K562 (cell line): Measurements from ENCODE around the gene RDH5.

Experiments used
- ATF3 ChIP-seq, 2 experiments: fragments of 450-650 bp in 1 of 2; sonication (generic) in 1 of 2; formaldehyde crosslinking in 1 of 2; IDR thresholded peaks in 1 of 2; conservative IDR thresholded peaks in 1 of 2; 2 replicates each; pipeline versions ENCODE4 v1.6.1 to v1.8.1; 2016 to 2023; ENCODE audit warnings: mild to moderate bottlenecking in 2 of 2, moderate library complexity in 2 of 2, inconsistent platforms in 1 of 2, missing genetic modification reagents in 1 of 2
- BCL6 ChIP-seq: fragments of 250-450 bp; sonication (Bioruptor Pico); IDR thresholded peaks from 2 replicates; pipeline ENCODE4 v1.4.0; 2020
- BHLHE40 ChIP-seq: IDR thresholded peaks from 2 replicates; pipeline ENCODE4 v1.6.1; 2011; ENCODE audit warnings: low read length, improper control_type of control experiment
- CCNT2 ChIP-seq: IDR thresholded peaks from 2 replicates; pipeline ENCODE4 v1.6.1; 2011; ENCODE audit warnings: borderline replicate concordance, low read depth, mild to moderate bottlenecking, moderate library complexity, mixed read lengths, low read length; ENCODE audit not compliant: insufficient read length; ENCODE audit errors: extremely low read depth
- CTCF ChIP-seq, 3 experiments: IDR thresholded peaks in 2 of 3; conservative IDR thresholded peaks in 1 of 3; 2 replicates each; pipeline ENCODE4 v1.5.1; 2011 to 2012; ENCODE audit warnings: low read length in 3 of 3, mild to moderate bottlenecking in 3 of 3, control low read depth in 2 of 3, improper control_type of control experiment in 1 of 3, inconsistent platforms in 1 of 3, low read depth in 1 of 3, mixed read lengths in 1 of 3, moderate library complexity in 1 of 3; ENCODE audit not compliant: insufficient read depth in 2 of 3
- ESRRA ChIP-seq: fragments of 450-650 bp; IDR thresholded peaks from 2 replicates; pipeline ENCODE4 v1.6.1; 2014; ENCODE audit warnings: low read depth, mild to moderate bottlenecking, moderate library complexity, borderline replicate concordance
- POLR2A ChIP-seq: fragments of 450-650 bp; conservative IDR thresholded peaks from 2 replicates; pipeline ENCODE4 v1.6.1; 2016
- POLR2AphosphoS5 ChIP-seq: IDR thresholded peaks from 2 replicates; pipeline ENCODE4 v1.6.1; 2011; ENCODE audit warnings: mild to moderate bottlenecking, low read depth, low read length, moderate library complexity; ENCODE audit not compliant: control insufficient read depth, insufficient read depth
- REST ChIP-seq, 2 experiments: fragments of 450-650 bp; formaldehyde crosslinking in 1 of 2; IDR thresholded peaks; 2 replicates each; pipeline versions ENCODE4 v1.4.0 to v1.6.1; 2014 to 2020; ENCODE audit warnings: mild to moderate bottlenecking in 2 of 2, borderline replicate concordance in 1 of 2, low read depth in 1 of 2
- SMAD4 ChIP-seq: fragments of 250-450 bp; sonication (Bioruptor Pico); conservative IDR thresholded peaks from 2 replicates; pipeline ENCODE4 v1.8.0; 2021; ENCODE audit warnings: inconsistent platforms, mild to moderate bottlenecking, moderate library complexity
- ZNF146 ChIP-seq: IDR thresholded peaks from one replicate; pipeline ENCODE4 v1.6.1; 2018; ENCODE audit warnings: missing compliant biosample characterization; ENCODE audit not compliant: unreplicated experiment

DNA sequence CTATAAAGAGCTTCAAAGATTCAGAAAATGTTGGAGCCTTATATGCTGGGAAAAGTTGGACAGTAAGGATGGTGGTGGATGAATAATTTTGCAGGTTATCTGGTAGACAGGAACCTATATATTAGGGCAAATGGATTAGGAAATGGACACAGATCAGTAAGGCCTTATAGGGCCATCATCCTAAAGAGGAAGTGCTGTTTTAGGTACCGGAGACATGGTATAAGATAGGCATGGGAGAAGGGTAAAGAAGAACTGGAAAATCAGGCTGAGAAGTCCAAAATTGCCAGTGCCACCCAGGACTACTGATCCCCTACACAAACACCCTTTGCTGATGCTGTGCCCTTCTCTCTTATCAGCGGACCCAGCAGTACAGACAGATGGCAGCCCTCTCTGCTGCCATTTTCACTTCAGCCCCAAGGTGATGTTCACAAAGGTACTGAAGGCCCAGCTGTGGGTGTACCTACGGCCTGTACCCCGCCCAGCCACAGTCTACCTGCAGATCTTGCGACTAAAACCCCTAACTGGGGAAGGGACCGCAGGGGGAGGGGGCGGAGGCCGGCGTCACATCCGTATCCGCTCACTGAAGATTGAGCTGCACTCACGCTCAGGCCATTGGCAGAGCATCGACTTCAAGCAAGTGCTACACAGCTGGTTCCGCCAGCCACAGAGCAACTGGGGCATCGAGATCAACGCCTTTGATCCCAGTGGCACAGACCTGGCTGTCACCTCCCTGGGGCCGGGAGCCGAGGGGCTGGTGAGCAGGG lies 28.2 kb downstream of the RDH5 start:
- TF ChIP-seq BHLHE40: no peak
- TF ChIP-seq CTCF (IDR thresholded peaks at IDR 0.05 in 2 of 3, conservative IDR thresholded peaks at IDR 0.05 in 1 of 3; ENCODE audit: insufficient read depth in 2 of 3, low read depth in 1 of 3, low read length in 3 of 3): no peak
- no peak for TF ChIP-seq POLR2A
- TF ChIP-seq ZNF146 (CRISPR knock-in tag): no peak
- no peak for TF ChIP-seq CCNT2
- TF ChIP-seq SMAD4 (CRISPR knock-in tag): no peak
- no peak for TF ChIP-seq ATF3 (IDR thresholded peaks at IDR 0.05)
- no peak for TF ChIP-seq ATF3 (CRISPR knock-in tag; conservative IDR thresholded peaks at IDR 0.05)
- no peak for TF ChIP-seq REST (IDR thresholded peaks at IDR 0.05; ENCODE audit: borderline replicate concordance)
- TF ChIP-seq REST (CRISPR knock-in tag; IDR thresholded peaks at IDR 0.05; ENCODE audit: low read depth): no peak
- no peak for TF ChIP-seq ESRRA
- TF ChIP-seq BCL6: no peak
- no peak for TF ChIP-seq POLR2AphosphoS5
